T47D (cell line): ENCODE results near the gene CD300E.

ENCODE experiments used
- DNase-seq, 2 experiments: peaks; one replicate each; pipeline versions ENCODE4 v3.0.0 to v3.0.0-alpha.2; 2011 to 2012; ENCODE audit warnings: low read depth in 1 of 2, low spot score in 1 of 2
- JUND ChIP-seq: IDR thresholded peaks from 2 replicates; pipeline ENCODE4 v1.6.1; 2012; ENCODE audit warnings: low read depth
- in situ Hi-C: cut with HindIII; loops from 2 replicates; pipeline ENCODE4 v1.10.0; 2016; ENCODE audit warnings: low sequenced_read_pairs, low pct_unique_long_range_greater_than_20kb

CD300E gene

GRCh38 chr17:74625661-74626060, 2.1 kb upstream of the CD300E start:
- TF ChIP-seq JUND, result no peak

GRCh38 chr17:74624131-74624530, 593 bp upstream of the CD300E start:
- no peak for DNase-seq
- TF ChIP-seq JUND, result no peak
- in situ Hi-C loops, result no loop called here

More at GRCh38 chr17:74625661-74626060, 2.1 kb upstream of the CD300E start:
- DNase-seq, result no peak
- in situ Hi-C loops, result no loop called here

GRCh38 chr17:74619077-74619673, 4.4 kb downstream of the CD300E start:
- TF ChIP-seq JUND, result no peak
- in situ Hi-C loops, result no loop called here

GRCh38 chr17:74618451-74618850, 5.1 kb downstream of the CD300E start:
- TF ChIP-seq JUND, result no peak
- DNase-seq, result no peak
- in situ Hi-C loops, result no loop called here

More at GRCh38 chr17:74619077-74619673, 4.4 kb downstream of the CD300E start:
- DNase-seq, result no peak

- TF ChIP-seq JUND, result no peak
- no peak for DNase-seq
- in situ Hi-C loops, result no loop called here
Observed at GRCh38 chr17:74616696-74617095, 6.8 kb downstream of the CD300E start.

- DNase-seq, result no peak
- no peak for TF ChIP-seq JUND
- in situ Hi-C loops, result no loop called here
Observed at GRCh38 chr17:74612046-74612445, 11.5 kb downstream of the CD300E start.

- DNase-seq, result peak; percentile 26 to 75
- in situ Hi-C loops, result no loop called here
- TF ChIP-seq JUND, result no peak
Observed at GRCh38 chr17:74610108-74610507, 13.4 kb downstream of the CD300E start.

- in situ Hi-C loops, result no loop called here
- TF ChIP-seq JUND, result no peak
- DNase-seq, result no peak
Observed at GRCh38 chr17:74608511-74608910, 15.0 kb downstream of the CD300E start.

GRCh38 chr17:74607221-74607620, 16.3 kb downstream of the CD300E start:
- no peak for TF ChIP-seq JUND
- in situ Hi-C loops, result no loop called here
- no peak for DNase-seq

GRCh38 chr17:74606050-74606449, 17.5 kb downstream of the CD300E start:
- in situ Hi-C loops, result no loop called here

GRCh38 chr17:74605361-74605760, 18.2 kb downstream of the CD300E start:
- no peak for TF ChIP-seq JUND
- peak in 1 of 2 experiments; percentile 49 for DNase-seq
- in situ Hi-C loops, result no loop called here

More at GRCh38 chr17:74606050-74606449, 17.5 kb downstream of the CD300E start:
- no peak for TF ChIP-seq JUND
- no peak for DNase-seq

GRCh38 chr17:74604761-74605160, 18.8 kb downstream of the CD300E start:
- in situ Hi-C loops, result no loop called here
- TF ChIP-seq JUND, result no peak
- DNase-seq, result no peak

GRCh38 chr17:74604200-74604599, 19.3 kb downstream of the CD300E start:
- no peak for TF ChIP-seq JUND
- DNase-seq, result no peak
- in situ Hi-C loops, result no loop called here

- in situ Hi-C loops, result no loop called here
- TF ChIP-seq JUND, result no peak
- no peak for DNase-seq
Observed at GRCh38 chr17:74603746-74604145, 19.8 kb downstream of the CD300E start.
